Measurements from ENCODE around the gene COPS9. TPM values are rescaled to one million over a fixed set of nuclear protein-coding genes. Genes with fewer than 3 reads are reported as not detected.
A peak's percentile ranks its signal among the peaks of the same experiment; 100 is the strongest.

The COPS9 gene
- total and polyA plus RNA-seq, 5 donors from 2014 or later, result 77.6 to 330 (median 326) TPM

GRCh38 chr2:240179186-240179815 lies 43.2 kb upstream of the COPS9 start:
- no peak overlapping the region for H3K27ac ChIP-seq (ENCODE audit: insufficient read depth, low read length, poor library complexity, severe bottlenecking)
- H3K27me3 Mint-ChIP-seq, result peaks cover 28% of the 10 kb centered on the region
- H3K36me3 ChIP-seq (ENCODE audit: control insufficient read depth, insufficient read depth, low read length), result no peaks in the 10 kb centered on the region
- H3K4me3 ChIP-seq (ENCODE audit: low read depth, low read length), result no peak overlapping the region
- DNase-seq, result no peak
- H3K27me3 ChIP-seq (ENCODE audit: control insufficient read depth, insufficient read depth, low read length), result no peaks in the 10 kb centered on the region
- H3K36me3 Mint-ChIP-seq, result no peaks in the 10 kb centered on the region
- H3K4me1 ChIP-seq (ENCODE audit: control insufficient read depth, insufficient read depth, low read length, poor library complexity, severe bottlenecking), result no peaks in the 10 kb centered on the region
- no peak overlapping the region for H3K4me3 Mint-ChIP-seq
- peaks cover 0 to 5% (median 0%) of the 10 kb centered on the region in 4 donors for H3K4me1 Mint-ChIP-seq
- no peak overlapping the region for H3K27ac Mint-ChIP-seq
- ATAC-seq (ENCODE audit: low read depth in 2 of 2), result no peak
- no peaks in the 10 kb centered on the region for H3K9me3 ChIP-seq (ENCODE audit: control insufficient read depth in 2 of 2, low read length in 2 of 2)
- H3K9me3 Mint-ChIP-seq, result peaks cover 0 to 1% (median 0%) of the 10 kb centered on the region in 7 donors

- Histone ChIP-seq H3K9me3 (ENCODE audit: control insufficient read depth in 2 of 2, low read length in 2 of 2) (no peaks in the 10 kb centered on the region), H3K27ac (ENCODE audit: insufficient read depth, low read length, poor library complexity, severe bottlenecking) (no peak overlapping the region), H3K27me3 (ENCODE audit: control insufficient read depth, insufficient read depth, low read length) (no peaks in the 10 kb centered on the region), H3K4me3 (ENCODE audit: low read depth, low read length) (no peak overlapping the region), H3K36me3 (ENCODE audit: control insufficient read depth, insufficient read depth, low read length) (no peaks in the 10 kb centered on the region), H3K4me1 (ENCODE audit: control insufficient read depth, insufficient read depth, low read length, poor library complexity, severe bottlenecking) (no peaks in the 10 kb centered on the region)
- H3K27me3 Mint-ChIP-seq, result peaks cover 33% of the 10 kb centered on the region
- no peak overlapping the region for H3K4me3 Mint-ChIP-seq
- no peaks in the 10 kb centered on the region for H3K36me3 Mint-ChIP-seq
- DNase-seq, result no peak
- ATAC-seq (ENCODE audit: low read depth in 2 of 2), result no peak
- H3K27ac Mint-ChIP-seq, result no peak overlapping the region
- H3K4me1 Mint-ChIP-seq, result peaks cover 0 to 5% (median 0%) of the 10 kb centered on the region in 4 donors
- no peaks in the 10 kb centered on the region for H3K9me3 Mint-ChIP-seq
Observed at GRCh38 chr2:240178564-240178963, 42.5 kb upstream of the COPS9 start.

GRCh38 chr2:240174496-240174895 lies 38.4 kb upstream of the COPS9 start:
- Histone ChIP-seq H3K4me3 (ENCODE audit: low read depth, low read length) (no peak overlapping the region), H3K27me3 (ENCODE audit: control insufficient read depth, insufficient read depth, low read length) (peaks cover 4% of the 10 kb centered on the region), H3K27ac (ENCODE audit: insufficient read depth, low read length, poor library complexity, severe bottlenecking) (no peak overlapping the region), H3K36me3 (ENCODE audit: control insufficient read depth, insufficient read depth, low read length) (no peaks in the 10 kb centered on the region), H3K9me3 (ENCODE audit: control insufficient read depth in 2 of 2, low read length in 2 of 2) (no peaks in the 10 kb centered on the region), H3K4me1 (ENCODE audit: control insufficient read depth, insufficient read depth, low read length, poor library complexity, severe bottlenecking) (no peaks in the 10 kb centered on the region)
- Mint-ChIP-seq H3K4me3 (no peak overlapping the region), H3K36me3 (no peaks in the 10 kb centered on the region), H3K27me3 (peaks cover 20% of the 10 kb centered on the region), H3K9me3 (no peaks in the 10 kb centered on the region), H3K4me1 (no peaks in the 10 kb centered on the region), H3K27ac (no peak overlapping the region)
- DNase-seq, result no peak
- ATAC-seq (ENCODE audit: low read depth in 2 of 2), result no peak

DNA sequence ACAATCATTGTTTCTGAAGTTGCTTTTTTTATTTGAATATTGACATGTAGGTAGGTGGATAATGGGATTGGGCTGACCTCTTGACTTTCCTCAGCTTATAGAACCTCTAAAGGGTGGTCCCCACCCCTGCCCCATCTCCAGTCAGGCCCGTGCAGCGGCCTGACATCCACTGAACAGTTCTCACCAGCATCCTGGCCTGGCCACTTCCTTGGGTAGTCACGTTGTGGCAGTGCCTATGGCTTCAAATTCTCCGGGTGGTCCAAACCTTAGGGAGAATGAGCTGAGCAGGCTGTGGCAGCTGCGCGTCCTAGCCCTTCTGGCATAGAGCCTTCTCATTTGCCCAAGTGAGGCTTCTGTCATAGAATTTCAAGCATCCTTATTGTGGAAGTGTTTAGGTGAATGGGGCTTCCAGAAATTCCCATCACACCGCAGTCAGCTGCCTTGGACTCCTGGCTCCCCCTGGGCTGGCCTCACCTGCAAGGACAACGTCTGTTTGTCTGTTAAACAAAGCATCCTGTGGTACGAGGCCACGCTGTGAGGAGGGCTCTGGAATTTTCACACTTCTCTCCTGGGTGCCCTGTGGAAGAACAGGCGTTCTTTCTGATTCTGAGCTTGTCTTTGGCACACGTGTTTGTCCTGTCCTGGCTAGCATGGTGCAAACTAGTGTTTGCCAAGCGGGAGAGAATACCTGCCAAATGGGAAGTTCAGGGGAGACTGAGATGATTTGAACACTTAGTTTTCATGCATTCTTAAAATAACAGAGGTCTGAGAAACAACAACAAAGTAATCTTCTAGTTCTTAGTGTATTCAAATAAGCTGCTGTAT lies 36.2 kb upstream of the COPS9 start:
- no peak overlapping the region for H3K4me3 Mint-ChIP-seq
- no peaks in the 10 kb centered on the region for H3K36me3 Mint-ChIP-seq
- Histone ChIP-seq H3K4me1 (ENCODE audit: control insufficient read depth, insufficient read depth, low read length, poor library complexity, severe bottlenecking) (no peaks in the 10 kb centered on the region), H3K27ac (ENCODE audit: insufficient read depth, low read length, poor library complexity, severe bottlenecking) (no peak overlapping the region), H3K36me3 (ENCODE audit: control insufficient read depth, insufficient read depth, low read length) (no peaks in the 10 kb centered on the region), H3K4me3 (ENCODE audit: low read depth, low read length) (no peak overlapping the region), H3K9me3 (ENCODE audit: control insufficient read depth in 2 of 2, low read length in 2 of 2) (no peaks in the 10 kb centered on the region), H3K27me3 (ENCODE audit: control insufficient read depth, insufficient read depth, low read length) (peaks cover 4% of the 10 kb centered on the region)
- H3K9me3 Mint-ChIP-seq, result no peaks in the 10 kb centered on the region
- peaks cover 14% of the 10 kb centered on the region for H3K27me3 Mint-ChIP-seq
- H3K4me1 Mint-ChIP-seq, result no peaks in the 10 kb centered on the region
- ATAC-seq (ENCODE audit: low read depth in 2 of 2), result no peak
- no peak for DNase-seq
- H3K27ac Mint-ChIP-seq, result peak overlapping the region in 1 of 3 donors; percentile 8

DNA sequence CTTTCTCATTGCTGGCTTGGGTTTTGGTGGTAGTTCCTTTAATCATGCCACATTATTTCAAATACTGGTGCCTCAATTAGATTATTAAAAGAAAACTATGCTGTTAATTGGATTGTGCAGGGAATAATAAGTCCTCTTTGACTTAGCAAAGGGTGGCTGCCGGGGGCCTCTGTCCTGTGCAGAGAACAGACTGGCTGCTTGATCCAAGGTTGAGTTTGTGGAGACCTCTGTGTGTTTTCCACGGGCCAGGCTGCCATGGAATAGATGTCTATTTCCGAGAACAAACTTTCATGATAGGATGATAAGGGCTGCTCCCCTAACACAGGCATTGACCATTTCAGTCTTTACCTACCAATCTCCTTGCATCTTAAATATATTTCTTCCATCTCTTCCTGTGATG lies 34.8 kb upstream of the COPS9 start:
- Histone ChIP-seq H3K4me1 (ENCODE audit: control insufficient read depth, insufficient read depth, low read length, poor library complexity, severe bottlenecking) (no peaks in the 10 kb centered on the region), H3K4me3 (ENCODE audit: low read depth, low read length) (no peak overlapping the region), H3K9me3 (ENCODE audit: control insufficient read depth in 2 of 2, low read length in 2 of 2) (no peaks in the 10 kb centered on the region), H3K36me3 (ENCODE audit: control insufficient read depth, insufficient read depth, low read length) (no peaks in the 10 kb centered on the region), H3K27ac (ENCODE audit: insufficient read depth, low read length, poor library complexity, severe bottlenecking) (no peak overlapping the region), H3K27me3 (ENCODE audit: control insufficient read depth, insufficient read depth, low read length) (peaks cover 4% of the 10 kb centered on the region)
- H3K4me1 Mint-ChIP-seq, result no peaks in the 10 kb centered on the region
- H3K4me3 Mint-ChIP-seq, result no peak overlapping the region
- DNase-seq, result no peak
- no peak for ATAC-seq (ENCODE audit: low read depth in 2 of 2)
- H3K9me3 Mint-ChIP-seq, result no peaks in the 10 kb centered on the region
- no peak overlapping the region for H3K27ac Mint-ChIP-seq
- peaks cover 5% of the 10 kb centered on the region for H3K27me3 Mint-ChIP-seq
- no peaks in the 10 kb centered on the region for H3K36me3 Mint-ChIP-seq

- no peak overlapping the region for H3K27ac ChIP-seq (ENCODE audit: insufficient read depth, low read length, poor library complexity, severe bottlenecking)
- Mint-ChIP-seq H3K27me3 (peaks cover 5% of the 10 kb centered on the region), H3K4me3 (no peak overlapping the region), H3K27ac (no peak overlapping the region), H3K36me3 (no peaks in the 10 kb centered on the region), H3K4me1 (no peaks in the 10 kb centered on the region), H3K9me3 (no peaks in the 10 kb centered on the region)
- H3K36me3 ChIP-seq (ENCODE audit: control insufficient read depth, insufficient read depth, low read length), result no peaks in the 10 kb centered on the region
- H3K4me3 ChIP-seq (ENCODE audit: low read depth, low read length), result no peak overlapping the region
- no peaks in the 10 kb centered on the region for H3K9me3 ChIP-seq (ENCODE audit: control insufficient read depth in 2 of 2, low read length in 2 of 2)
- DNase-seq, result no peak
- ATAC-seq (ENCODE audit: low read depth in 2 of 2), result no peak
- peaks cover 4% of the 10 kb centered on the region for H3K27me3 ChIP-seq (ENCODE audit: control insufficient read depth, insufficient read depth, low read length)
- H3K4me1 ChIP-seq (ENCODE audit: control insufficient read depth, insufficient read depth, low read length, poor library complexity, severe bottlenecking), result no peaks in the 10 kb centered on the region
Observed at GRCh38 chr2:240170354-240170735, 34.2 kb upstream of the COPS9 start.

GRCh38 chr2:240169486-240170353 lies 33.6 kb upstream of the COPS9 start:
- H3K4me1 ChIP-seq (ENCODE audit: control insufficient read depth, insufficient read depth, low read length, poor library complexity, severe bottlenecking), result no peaks in the 10 kb centered on the region
- no peaks in the 10 kb centered on the region for H3K36me3 ChIP-seq (ENCODE audit: control insufficient read depth, insufficient read depth, low read length)
- Mint-ChIP-seq H3K27ac (no peak overlapping the region), H3K27me3 (peaks cover 5% of the 10 kb centered on the region), H3K4me3 (no peak overlapping the region), H3K36me3 (no peaks in the 10 kb centered on the region), H3K4me1 (no peaks in the 10 kb centered on the region), H3K9me3 (no peaks in the 10 kb centered on the region)
- no peak overlapping the region for H3K27ac ChIP-seq (ENCODE audit: insufficient read depth, low read length, poor library complexity, severe bottlenecking)
- DNase-seq (no peak), ATAC-seq (ENCODE audit: low read depth in 2 of 2) (no peak)
- H3K27me3 ChIP-seq (ENCODE audit: control insufficient read depth, insufficient read depth, low read length), result peaks cover 4% of the 10 kb centered on the region
- H3K9me3 ChIP-seq (ENCODE audit: control insufficient read depth in 2 of 2, low read length in 2 of 2), result no peaks in the 10 kb centered on the region
- no peak overlapping the region for H3K4me3 ChIP-seq (ENCODE audit: low read depth, low read length)

All from CD4-positive, CD25-positive, alpha-beta regulatory T cell (primary cell).